PC-3 (cell line): ENCODE measurements around the gene TSPAN2. TPM values are rescaled to one million over a fixed set of nuclear protein-coding genes. Genes with fewer than 3 reads are reported as not detected.
A peak's percentile ranks its signal among the peaks of the same experiment; 100 is the strongest.

Experiments used
- ATAC-seq: fragments of 200-7000 bp; cut with Tn5 transposase; 2 replicates; pipeline ENCODE4 v1.9.1; 2020; ENCODE audit warnings: mild to moderate bottlenecking, moderate library complexity
- Bru-seq: library from RNA; stranded (reverse); fragments of 400-500 nt; gene quantifications from one replicate; lab custom pipeline; 2021; lab: Mats Ljungman, UMichigan
- BruChase-seq, 2 experiments: library from RNA; stranded (reverse); fragments of 400-500 nt; gene quantifications; one replicate each; lab custom pipeline; 2021; lab: Mats Ljungman, UMichigan
- BruUV-seq: library from RNA; stranded (reverse); fragments of 400-500 nt; replicated peaks from 2 replicates; lab custom pipeline; 2021; lab: Mats Ljungman, UMichigan
- CTCF ChIA-PET: fragments of 300-600 bp; sonication (Branson Sonifier 250); formaldehyde crosslinking; loops from one replicate; lab custom pipeline; 2022; ENCODE audit warnings: antibody characterized with exemption; lab: Charles Lee
- POLR2A ChIA-PET: fragments of 300-600 bp; sonication (Branson Sonifier 250); formaldehyde crosslinking; loops from one replicate; lab custom pipeline; 2022; ENCODE audit warnings: antibody characterized with exemption; ENCODE audit not compliant: unreplicated experiment; lab: Charles Lee
- DNase-seq: peaks from one replicate; pipeline ENCODE4 v3.0.0-alpha.2; 2015
- H2AFZ ChIP-seq: fragments of 300-600 bp; sonication (generic); 2 replicates; pipeline ENCODE4 v1.6.0; 2016; ENCODE audit warnings: antibody characterized with exemption, low read length
- H3F3A ChIP-seq: fragments of 300-600 bp; sonication (generic); one replicate; pipeline ENCODE4 v1.6.0; 2017; ENCODE audit warnings: antibody characterized with exemption, low read length, control low read depth, mild to moderate bottlenecking; ENCODE audit not compliant: unreplicated experiment
- H3K27ac ChIP-seq: fragments of 300-600 bp; sonication (generic); 2 replicates; pipeline ENCODE4 v1.5.1; 2016; ENCODE audit warnings: mild to moderate bottlenecking, low read length
- H3K27me3 ChIP-seq: fragments of 300-600 bp; sonication (generic); 2 replicates; pipeline ENCODE4 v1.6.1; 2016; ENCODE audit warnings: low read length, mixed read lengths
- H3K36me3 ChIP-seq: fragments of 300-600 bp; sonication (generic); 2 replicates; pipeline ENCODE4 v1.6.1; 2016; ENCODE audit warnings: low read depth, mixed run types, low read length, mixed read lengths
- H3K4me1 ChIP-seq: fragments of 300-600 bp; sonication (generic); 2 replicates; pipeline ENCODE4 v1.5.1; 2016; ENCODE audit warnings: low read length; ENCODE audit not compliant: insufficient read depth
- H3K4me2 ChIP-seq: fragments of 300-600 bp; sonication (generic); 2 replicates; pipeline ENCODE4 v1.6.0; 2016; ENCODE audit warnings: low read length
- H3K4me3 ChIP-seq: fragments of 300-600 bp; sonication (generic); 2 replicates; pipeline ENCODE4 v1.5.1; 2016; ENCODE audit warnings: mild to moderate bottlenecking, low read length, mixed read lengths
- H3K79me2 ChIP-seq: fragments of 300-600 bp; sonication (generic); 2 replicates; pipeline ENCODE4 v1.6.1; 2017; ENCODE audit warnings: low read length, mixed read lengths
- H3K9ac ChIP-seq: fragments of 300-600 bp; sonication (generic); 2 replicates; pipeline ENCODE4 v1.6.0; 2016; ENCODE audit warnings: mild to moderate bottlenecking, low read length
- H3K9me2 ChIP-seq: fragments of 300-600 bp; sonication (generic); replicated peaks from 2 replicates; pipeline ENCODE4 v1.6.1; 2016; ENCODE audit warnings: mixed run types, low read length, mixed read lengths
- H3K9me3 ChIP-seq: fragments of 300-600 bp; sonication (generic); 2 replicates; pipeline ENCODE4 v1.6.1; 2016; ENCODE audit warnings: low read length, mixed read lengths
- H4K20me1 ChIP-seq: fragments of 300-600 bp; sonication (generic); 2 replicates; pipeline ENCODE4 v1.6.1; 2016; ENCODE audit warnings: low read length, mixed read lengths
- CTCF ChIP-seq: fragments of 300-600 bp; sonication (generic); conservative IDR thresholded peaks from 2 replicates; pipeline ENCODE4 v1.5.1; 2017; ENCODE audit warnings: antibody characterized with exemption, low read depth, mild to moderate bottlenecking, low read length
- EZH2 ChIP-seq: fragments of 300-600 bp; sonication (generic); IDR thresholded peaks from one replicate; pipeline ENCODE4 v1.6.1; 2017; ENCODE audit warnings: antibody characterized with exemption, mild to moderate bottlenecking, low read length; ENCODE audit not compliant: unreplicated experiment
- EZH2phosphoT487 ChIP-seq: fragments of 300-600 bp; sonication (generic); IDR thresholded peaks from 2 replicates; pipeline ENCODE4 v1.6.1; 2018; ENCODE audit warnings: mild to moderate bottlenecking, antibody characterized with exemption, low read length, borderline replicate concordance
- intact Hi-C: fragments of 100-400 bp; cut with micrococcal nuclease; formaldehyde crosslinking; loops from 2 replicates; pipeline ENCODE4 v1.9.0; 2023
- long read RNA-seq: library from polyadenylated mRNA; unstranded; transcript quantifications from one replicate; pipeline ENCODE4 v2.0.0, GENCODE V29; 2021; ENCODE audit not compliant: unreplicated experiment
- total RNA-seq: library from RNA; depleted of rRNA; stranded (reverse); fragments of >200 nt; gene quantifications from 2 replicates; pipeline ENCODE4 v1.2.3, GENCODE V29; 2014; rRNA removed

The TSPAN2 gene
- total RNA-seq, result 1.3 and 1.7 TPM in 2 replicates
- Bru-seq, nascent RNA, result percentile 39 among the genes with signal in this experiment
- percentile 34 among the genes with signal in this experiment for BruChase-seq, experiment 1, labeled RNA remaining after a 6-hour chase
- percentile 38 among the genes with signal in this experiment for BruChase-seq, experiment 2, labeled RNA remaining after a 2-hour chase
- long read RNA-seq, partial matches to known transcripts, result 1 of 6 reads
- long read RNA-seq, other reads (novel, unspliced or antisense), result 0 of 6 reads

DNA sequence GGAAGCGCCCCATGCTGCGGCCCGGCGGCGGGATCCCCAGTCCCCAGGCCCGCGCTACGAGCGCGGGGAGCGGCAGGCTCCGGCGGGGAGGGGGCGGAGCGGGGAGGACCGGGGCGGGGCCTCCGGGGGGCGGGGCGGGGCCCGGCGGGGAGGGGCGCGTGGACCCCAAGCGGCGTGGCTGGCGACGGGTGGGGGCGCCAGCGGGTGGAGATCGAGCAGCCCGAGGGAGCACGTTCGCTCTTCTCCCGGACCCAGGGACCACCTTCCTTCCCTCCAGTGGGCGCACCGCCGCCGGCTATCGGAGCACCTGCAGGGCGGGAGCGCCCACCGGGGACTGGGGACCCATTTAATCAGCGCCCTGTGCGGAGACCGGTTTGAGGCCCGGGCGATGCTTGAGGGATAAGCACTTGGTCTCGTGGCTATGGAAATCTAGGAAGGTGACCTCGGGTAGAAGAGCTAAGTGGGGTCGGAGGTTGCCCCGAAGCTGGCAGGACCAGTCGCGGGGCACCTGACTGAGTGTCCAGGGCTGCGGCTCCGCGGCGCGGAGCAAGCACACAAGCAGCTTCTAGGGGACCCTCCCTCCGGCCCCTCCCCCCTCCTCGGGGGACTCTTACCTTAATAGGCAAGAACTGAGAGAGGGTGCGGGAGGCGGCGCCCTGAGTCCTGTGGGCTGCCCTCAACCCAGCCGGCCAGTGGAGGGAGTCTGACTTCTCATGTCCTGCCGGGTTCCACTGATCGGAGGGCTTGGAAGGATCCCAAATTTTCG, at the start of gene TSPAN2:
Gene TSPAN2, minus strand, starts transcription at position 84 of the 766 bp plus-strand sequence. Its CDS starts 71 bp downstream, at position 13.
- Histone ChIP-seq H3K9ac (peak within 1 kb of the TSS; percentile 56), H3K36me3 (no peaks in the 10 kb centered on the region), H3K9me2 (no peaks in the 10 kb centered on the region), H3K9me3 (no peaks in the 10 kb centered on the region), H2AFZ (peak within 1 kb of the TSS; percentile 100), H3K4me1 (peaks cover 5% of the 10 kb centered on the region; the same call in 1 of the 2 replicates), H3K4me3 (peak within 1 kb of the TSS; percentile 96), H3F3A (no peaks in the 10 kb centered on the region), H3K4me2 (peak within 1 kb of the TSS; percentile 100), H3K27me3 (no peaks in the 10 kb centered on the region), H3K27ac (no peak within 1 kb of the TSS), H4K20me1 (no peaks in the 10 kb centered on the region), H3K79me2 (no peaks in the 10 kb centered on the region)
- intact Hi-C loops, result loop anchor here (2.0 kb wide), 1 partner anchor 27 kb away; no protein-coding TSS in a partner anchor
- CTCF ChIA-PET, result interaction anchor here (1.0 kb wide), 1 partner anchor 37 kb away, joined by 3 read pairs; no protein-coding TSS in a partner anchor
- POLR2A ChIA-PET, result no interaction called here
- DNase-seq (peak; percentile 61), ATAC-seq (peak; percentile 88)
- BruUV-seq, result TSS peak; percentile 50
- no peak for TF ChIP-seq EZH2
- TF ChIP-seq CTCF, result peak; percentile 55
- TF ChIP-seq EZH2phosphoT487, result no peak

DNA sequence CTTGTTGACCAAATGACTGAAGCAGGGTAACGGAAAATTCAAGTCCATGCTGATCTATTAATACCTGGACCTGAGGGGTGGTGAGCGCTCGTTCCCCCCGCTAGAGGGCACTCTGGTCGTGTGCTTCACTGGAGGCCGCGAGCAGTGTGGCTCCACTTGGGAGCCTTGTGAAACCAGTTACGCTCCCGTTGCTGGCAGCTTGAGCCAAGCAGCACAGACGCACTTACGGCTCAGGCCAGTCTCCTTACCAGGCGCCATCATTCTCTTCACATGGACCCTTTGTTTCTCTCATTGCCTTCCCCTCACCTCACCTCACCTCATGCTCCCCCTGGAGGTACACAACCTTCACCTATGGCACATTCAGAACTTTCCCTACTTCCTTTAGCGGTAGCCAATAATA, 49.7 kb upstream of the TSPAN2 start:
- BruUV-seq, result no TSS peak
- Histone ChIP-seq H3K9me2 (no peaks in the 10 kb centered on the region), H3K4me3 (no peak overlapping the region), H3K36me3 (no peaks in the 10 kb centered on the region), H3K79me2 (no peaks in the 10 kb centered on the region), H3K4me2 (0 out of 2 replicates have a peak overlapping the region, but pooled peaks have one; percentile 28), H3K27me3 (no peaks in the 10 kb centered on the region), H3K27ac (no peak overlapping the region), H3K9ac (no peak overlapping the region), H3F3A (peaks cover 15% of the 10 kb centered on the region), H3K9me3 (no peaks in the 10 kb centered on the region), H2AFZ (peak overlapping the region; percentile 71), H4K20me1 (no peaks in the 10 kb centered on the region), H3K4me1 (peaks cover 53% of the 10 kb centered on the region)
- ATAC-seq (peak; percentile 66), DNase-seq (peak; percentile 95)
- ChIA-PET POLR2A (no interaction called here), CTCF (interaction anchor here (1.2 to 1.5 kb wide), 2 partner anchors 324 to 325 kb away, joined by 4 to 14 read pairs; no protein-coding TSS in a partner anchor)
- TF ChIP-seq EZH2 (no peak), CTCF (peak; percentile 93)
- intact Hi-C loops, result loop anchor here (1.0 to 5.0 kb wide), 7 partner anchors 73 to 457 kb away; no protein-coding TSS in a partner anchor
